ENCODE data around the gene MARVELD3. TPM values are rescaled to one million over a fixed set of nuclear protein-coding genes. Genes with fewer than 3 reads are reported as not detected.
A peak's percentile ranks its signal among the peaks of the same experiment; 100 is the strongest.

MARVELD3 gene
- total RNA-seq, 4 donors from 2014 or later, result 0.32 TPM; not detected in 3

DNA sequence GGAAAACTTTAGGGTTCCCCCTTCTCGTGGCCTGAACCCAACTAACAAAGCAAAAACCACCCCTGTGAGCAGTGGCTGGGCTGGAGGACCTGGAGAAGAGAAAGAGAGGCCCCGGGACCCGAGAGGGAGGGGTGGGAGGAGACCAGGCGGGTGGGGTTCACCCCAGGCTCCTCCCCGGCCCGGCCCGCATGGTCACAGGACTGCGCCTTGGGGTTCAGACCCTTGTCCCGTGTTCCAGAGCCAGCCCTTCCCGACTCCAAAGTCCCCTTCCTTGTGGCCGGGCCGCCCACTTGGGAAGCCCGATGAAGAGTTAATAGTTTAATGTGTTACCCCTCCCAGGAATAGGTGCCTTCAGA, 852 bp downstream of the MARVELD3 start:
- H3K27me3 ChIP-seq, result peaks cover 38 to 44% (median 43%) of the 10 kb centered on the region in 3 donors
- in situ Hi-C loops (cut with MboI; ENCODE audit: low sequenced_read_pairs in 4 of 4) (no loop called here), intact Hi-C loops (cut with DNase I; ENCODE audit: low total_unique reads) (no loop called here)
- peak overlapping the region in 3 of 4 donors; percentile 32 to 40 (median 35) for H3K4me3 ChIP-seq
- TF ChIP-seq POLR2A (IDR thresholded peaks at IDR 0.05), result no peak
- no peak for TF ChIP-seq CTCF (IDR thresholded peaks at IDR 0.05 in 4 of 5, conservative IDR thresholded peaks at IDR 0.05 in 1 of 5)
- no peak overlapping the region for H3K27ac ChIP-seq
- no peaks in the 10 kb centered on the region for H3K9me3 ChIP-seq
- no peak for ATAC-seq
- no peaks in the 10 kb centered on the region for H3K36me3 ChIP-seq
- DNase-seq, result no peak
- H3K4me1 ChIP-seq, result peaks cover 0 to 5% of the 10 kb centered on the region in 2 donors

DNA sequence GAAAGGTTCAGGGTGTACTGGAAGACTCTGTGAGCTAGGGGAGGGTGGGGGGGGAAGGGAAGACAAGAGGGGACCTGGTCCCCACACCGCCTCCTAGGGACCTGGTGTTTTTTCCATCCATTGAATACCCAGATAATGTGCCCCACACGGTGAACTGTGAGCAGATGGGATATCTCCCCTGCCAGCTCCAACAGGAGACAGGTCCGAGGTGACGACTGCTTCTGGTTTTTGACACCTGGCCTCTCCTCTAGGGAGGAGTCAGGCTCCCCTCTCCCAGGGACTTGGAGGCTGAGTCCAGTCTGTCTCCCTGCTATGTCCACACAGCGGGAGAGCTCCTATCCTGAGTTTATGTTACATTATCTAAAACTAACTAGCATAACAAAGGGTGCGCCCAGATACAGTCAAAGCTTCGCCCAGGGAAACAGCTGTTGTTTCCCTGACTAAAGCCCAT, 1.8 kb downstream of the MARVELD3 start:
- Histone ChIP-seq H3K4me1 (peaks cover 0 to 5% of the 10 kb centered on the region in 2 donors), H3K27me3 (peaks cover 36 to 44% (median 38%) of the 10 kb centered on the region in 3 donors), H3K4me3 (no peak overlapping the region), H3K36me3 (no peaks in the 10 kb centered on the region), H3K27ac (no peak overlapping the region), H3K9me3 (no peaks in the 10 kb centered on the region)
- ATAC-seq (no peak), DNase-seq (no peak)
- intact Hi-C loops (cut with DNase I; ENCODE audit: low total_unique reads) (no loop called here), in situ Hi-C loops (cut with MboI; ENCODE audit: low sequenced_read_pairs in 4 of 4) (no loop called here)
- TF ChIP-seq CTCF (IDR thresholded peaks at IDR 0.05 in 4 of 5, conservative IDR thresholded peaks at IDR 0.05 in 1 of 5), result no peak
- TF ChIP-seq POLR2A (IDR thresholded peaks at IDR 0.05), result no peak

- TF ChIP-seq POLR2A (IDR thresholded peaks at IDR 0.05) (no peak), CTCF (IDR thresholded peaks at IDR 0.05 in 4 of 5, conservative IDR thresholded peaks at IDR 0.05 in 1 of 5) (no peak)
- Histone ChIP-seq H3K27me3 (peaks cover 35 to 43% (median 36%) of the 10 kb centered on the region in 3 donors), H3K4me3 (no peak overlapping the region), H3K9me3 (no peaks in the 10 kb centered on the region), H3K27ac (no peak overlapping the region), H3K36me3 (no peaks in the 10 kb centered on the region), H3K4me1 (peaks cover 0 to 5% of the 10 kb centered on the region in 2 donors)
- in situ Hi-C loops (cut with MboI; ENCODE audit: low sequenced_read_pairs in 4 of 4) (no loop called here), intact Hi-C loops (cut with DNase I; ENCODE audit: low total_unique reads) (no loop called here)
- no peak for DNase-seq
- no peak for ATAC-seq
These were observed 2.8 kb downstream of the MARVELD3 start for GRCh38 chr16:71628810-71629209.

DNA sequence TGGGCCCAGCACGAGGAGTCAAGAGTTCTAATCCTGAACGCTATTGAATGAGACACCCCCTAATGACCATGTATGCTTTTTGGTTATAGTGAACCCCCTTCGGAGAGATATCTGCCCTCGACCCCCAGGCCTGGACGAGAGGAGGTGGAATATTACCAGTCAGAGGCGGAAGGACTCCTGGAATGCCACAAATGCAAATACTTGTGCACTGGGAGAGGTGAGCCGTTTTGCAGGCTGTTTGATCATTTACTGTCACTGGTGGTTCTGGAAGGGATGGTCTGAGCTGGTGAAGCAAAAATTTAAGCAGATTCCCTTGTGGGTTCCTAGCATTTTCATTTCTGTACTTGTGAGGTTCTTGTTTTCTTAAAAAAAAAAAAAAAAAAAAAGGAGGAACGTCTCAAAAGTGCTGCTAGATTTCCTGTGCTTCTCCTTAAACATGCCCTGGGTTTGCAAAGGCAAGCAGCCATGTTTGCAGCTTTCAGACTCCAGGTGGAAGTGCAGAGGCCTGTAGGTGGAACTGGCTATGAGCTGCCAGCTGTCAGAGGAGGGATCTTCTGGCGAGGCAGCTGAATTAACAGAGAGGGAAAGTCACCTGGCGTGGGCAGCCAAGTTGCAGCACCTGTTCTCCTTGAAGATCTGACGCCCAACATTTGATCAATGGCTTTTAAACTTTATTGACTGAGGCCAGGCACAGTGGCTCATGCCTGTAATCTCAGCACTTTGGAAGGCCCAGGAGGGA, 3.5 kb downstream of the MARVELD3 start:
- no peak for TF ChIP-seq CTCF (IDR thresholded peaks at IDR 0.05 in 4 of 5, conservative IDR thresholded peaks at IDR 0.05 in 1 of 5)
- no peak for TF ChIP-seq POLR2A (IDR thresholded peaks at IDR 0.05)
- no peak for ATAC-seq
- H3K4me3 ChIP-seq, result no peak overlapping the region
- peaks cover 30 to 38% (median 34%) of the 10 kb centered on the region in 3 donors for H3K27me3 ChIP-seq
- intact Hi-C loops (cut with DNase I; ENCODE audit: low total_unique reads) (no loop called here), in situ Hi-C loops (cut with MboI; ENCODE audit: low sequenced_read_pairs in 4 of 4) (no loop called here)
- H3K4me1 ChIP-seq, result peaks cover 0 to 5% of the 10 kb centered on the region in 2 donors
- no peak for DNase-seq
- no peaks in the 10 kb centered on the region for H3K9me3 ChIP-seq
- no peaks in the 10 kb centered on the region for H3K36me3 ChIP-seq
- H3K27ac ChIP-seq, result no peak overlapping the region

Measured in gastrocnemius medialis (tissue), 4 donors.